ENCODE results near the gene SMYD3. TPM values are rescaled to one million over a fixed set of nuclear protein-coding genes. Genes with fewer than 3 reads are reported as not detected.

Gene SMYD3
- total RNA-seq, 1 donor from 2014 or later, result 35.4 TPM

GRCh38 chr1:245961137-245961540, 545.9 kb downstream of the SMYD3 start:
- TF ChIP-seq CTCF (IDR thresholded peaks at IDR 0.05; ENCODE audit: partially characterized antibody, unreplicated experiment), result no peak
- Mint-ChIP-seq H3K27me3 (ENCODE audit: unreplicated experiment) (no peaks in the 10 kb centered on the region), H3K4me3 (ENCODE audit: unreplicated experiment) (no peak overlapping the region), H3K36me3 (ENCODE audit: unreplicated experiment) (no peaks in the 10 kb centered on the region), H3K4me1 (ENCODE audit: low read depth, unreplicated experiment) (peaks cover 9% of the 10 kb centered on the region), H3K9me3 (ENCODE audit: unreplicated experiment) (no peaks in the 10 kb centered on the region), H3K27ac (ENCODE audit: unreplicated experiment) (no peak overlapping the region)
- no peak for DNase-seq

GRCh38 chr1:245960171-245960570, 546.9 kb downstream of the SMYD3 start:
- H3K4me3 Mint-ChIP-seq (ENCODE audit: unreplicated experiment), result no peak overlapping the region
- H3K27me3 Mint-ChIP-seq (ENCODE audit: unreplicated experiment), result no peaks in the 10 kb centered on the region

GRCh38 chr1:245958016-245958415, 549.1 kb downstream of the SMYD3 start:
- no peak for DNase-seq
- H3K36me3 Mint-ChIP-seq (ENCODE audit: unreplicated experiment), result no peaks in the 10 kb centered on the region

More at GRCh38 chr1:245960171-245960570, 546.9 kb downstream of the SMYD3 start:
- Mint-ChIP-seq H3K36me3 (ENCODE audit: unreplicated experiment) (no peaks in the 10 kb centered on the region), H3K27ac (ENCODE audit: unreplicated experiment) (no peak overlapping the region), H3K9me3 (ENCODE audit: unreplicated experiment) (no peaks in the 10 kb centered on the region), H3K4me1 (ENCODE audit: low read depth, unreplicated experiment) (peaks cover 9% of the 10 kb centered on the region)
- no peak for TF ChIP-seq CTCF (IDR thresholded peaks at IDR 0.05; ENCODE audit: partially characterized antibody, unreplicated experiment)
- no peak for DNase-seq

GRCh38 chr1:245957427-245957826, 549.7 kb downstream of the SMYD3 start:
- Mint-ChIP-seq H3K4me1 (ENCODE audit: low read depth, unreplicated experiment) (peaks cover 9% of the 10 kb centered on the region), H3K36me3 (ENCODE audit: unreplicated experiment) (no peaks in the 10 kb centered on the region), H3K9me3 (ENCODE audit: unreplicated experiment) (peaks cover 1% of the 10 kb centered on the region), H3K4me3 (ENCODE audit: unreplicated experiment) (no peak overlapping the region), H3K27me3 (ENCODE audit: unreplicated experiment) (no peaks in the 10 kb centered on the region), H3K27ac (ENCODE audit: unreplicated experiment) (no peak overlapping the region)
- no peak for TF ChIP-seq CTCF (IDR thresholded peaks at IDR 0.05; ENCODE audit: partially characterized antibody, unreplicated experiment)
- DNase-seq, result no peak

More at GRCh38 chr1:245958016-245958415, 549.1 kb downstream of the SMYD3 start:
- TF ChIP-seq CTCF (IDR thresholded peaks at IDR 0.05; ENCODE audit: partially characterized antibody, unreplicated experiment), result no peak
- H3K4me3 Mint-ChIP-seq (ENCODE audit: unreplicated experiment), result no peak overlapping the region
- H3K9me3 Mint-ChIP-seq (ENCODE audit: unreplicated experiment), result peaks cover 1% of the 10 kb centered on the region
- H3K27ac Mint-ChIP-seq (ENCODE audit: unreplicated experiment), result no peak overlapping the region
- H3K4me1 Mint-ChIP-seq (ENCODE audit: low read depth, unreplicated experiment), result peaks cover 9% of the 10 kb centered on the region
- no peaks in the 10 kb centered on the region for H3K27me3 Mint-ChIP-seq (ENCODE audit: unreplicated experiment)

- no peaks in the 10 kb centered on the region for H3K36me3 Mint-ChIP-seq (ENCODE audit: unreplicated experiment)
- no peaks in the 10 kb centered on the region for H3K27me3 Mint-ChIP-seq (ENCODE audit: unreplicated experiment)
- H3K4me3 Mint-ChIP-seq (ENCODE audit: unreplicated experiment), result no peak overlapping the region
- peaks cover 5% of the 10 kb centered on the region for H3K4me1 Mint-ChIP-seq (ENCODE audit: low read depth, unreplicated experiment)
- no peak overlapping the region for H3K27ac Mint-ChIP-seq (ENCODE audit: unreplicated experiment)
- no peak for TF ChIP-seq CTCF (IDR thresholded peaks at IDR 0.05; ENCODE audit: partially characterized antibody, unreplicated experiment)
- DNase-seq, result no peak
- peaks cover 1% of the 10 kb centered on the region for H3K9me3 Mint-ChIP-seq (ENCODE audit: unreplicated experiment)
Measured at GRCh38 chr1:245956225-245956624, 550.9 kb downstream of the SMYD3 start.
